IPS-18c (cell line): ENCODE results near the gene ATP5IF1.

Experiments used
- H3K4me3 ChIP-seq: 2 replicates; pipeline ENCODE4 v1.7.0; 2013; ENCODE audit warnings: low read depth, mild to moderate bottlenecking, low read length, moderate library complexity; ENCODE audit not compliant: insufficient read depth
- H3K9me3 ChIP-seq: one replicate; pipeline ENCODE4 v1.6.1; 2013; ENCODE audit warnings: mild to moderate bottlenecking, low read length, moderate library complexity; ENCODE audit not compliant: control insufficient read depth, insufficient read depth

Gene ATP5IF1

DNA sequence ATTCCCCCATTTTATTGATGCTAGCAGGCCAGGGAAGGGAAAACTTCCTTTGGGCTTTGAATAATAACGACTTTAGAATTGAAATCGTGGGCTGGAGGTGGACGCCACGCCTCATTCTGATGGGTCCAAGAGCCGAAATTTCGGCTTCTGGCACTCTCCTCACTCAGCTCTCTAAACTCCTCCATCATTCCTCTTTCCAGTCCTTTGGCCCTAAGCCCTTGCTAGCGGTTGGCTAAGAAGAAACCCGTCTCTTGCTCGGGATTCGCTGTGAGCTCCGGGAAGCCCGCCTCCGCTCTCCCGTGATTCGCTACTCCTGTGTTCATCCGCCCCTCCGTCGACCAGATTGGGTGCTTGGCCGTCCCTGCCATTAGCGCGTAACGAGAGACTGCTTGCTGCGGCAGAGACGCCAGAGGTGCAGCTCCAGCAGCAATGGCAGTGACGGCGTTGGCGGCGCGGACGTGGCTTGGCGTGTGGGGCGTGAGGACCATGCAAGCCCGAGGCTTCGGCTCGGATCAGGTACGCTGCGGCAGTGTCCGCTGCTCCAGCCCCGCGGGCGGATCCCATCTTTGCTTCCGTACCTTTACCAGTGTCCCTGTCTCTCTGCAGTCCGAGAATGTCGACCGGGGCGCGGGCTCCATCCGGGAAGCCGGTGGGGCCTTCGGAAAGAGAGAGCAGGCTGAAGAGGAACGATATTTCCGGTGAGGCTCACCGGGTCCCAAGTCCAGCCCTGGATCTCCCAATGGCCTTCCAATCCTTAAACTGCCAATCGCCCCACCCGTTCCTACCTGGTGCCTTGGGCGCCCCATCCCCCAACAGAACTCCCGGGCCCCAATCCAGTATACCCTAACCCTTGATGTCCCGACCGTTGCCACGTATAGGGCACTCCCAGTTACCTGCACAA, at the start of gene ATP5IF1:
Gene ATP5IF1 (plus strand): TSS at position 370 of the 901 bp plus-strand sequence. CDS start 60 bp downstream, at position 430.
- peak within 1 kb of the TSS; percentile 93 for H3K4me3 ChIP-seq
- H3K9me3 ChIP-seq: no peaks in the 10 kb centered on the region

- Histone ChIP-seq H3K4me3 (no peak overlapping the region), H3K9me3 (no peaks in the 10 kb centered on the region)
These were observed 45.5 kb upstream of the ATP5IF1 start for GRCh38 chr1:28190337-28190979.

DNA sequence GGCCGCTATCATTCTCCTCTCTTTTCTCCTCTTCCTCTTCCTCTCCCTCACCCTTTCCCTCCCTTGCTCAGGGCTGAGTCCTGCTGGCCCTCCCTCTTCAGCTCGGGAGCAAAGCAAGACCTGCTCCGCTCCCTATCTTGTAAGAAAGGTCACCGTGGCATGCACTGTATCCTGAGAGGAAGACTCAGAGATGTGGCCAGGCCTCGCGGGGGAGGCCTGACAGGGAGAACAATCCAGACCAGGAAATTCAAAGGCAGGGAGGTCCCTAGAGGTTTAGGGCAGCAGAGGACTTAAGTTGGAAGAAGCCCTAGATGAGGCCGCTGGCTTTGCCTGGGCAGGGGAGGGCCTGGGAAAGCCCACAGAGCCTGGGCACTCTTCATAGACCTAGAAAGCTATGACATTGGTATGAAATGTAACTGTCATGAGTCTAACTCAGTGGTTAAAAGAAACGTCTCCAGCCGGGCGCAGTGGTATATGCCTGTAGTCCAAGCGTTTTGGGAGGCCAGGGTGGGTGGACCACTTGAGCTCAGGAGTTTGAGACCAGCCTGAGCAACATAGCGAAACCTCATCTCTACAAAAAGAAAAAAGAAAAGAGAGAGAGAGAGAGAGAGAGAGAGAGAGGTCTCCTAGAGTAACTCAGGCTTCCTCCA, 44.8 kb upstream of the ATP5IF1 start:
- H3K4me3 ChIP-seq: no peak overlapping the region
- no peaks in the 10 kb centered on the region for H3K9me3 ChIP-seq

GRCh38 chr1:28193701-28194161, 42.2 kb upstream of the ATP5IF1 start:
- H3K4me3 ChIP-seq: no peak overlapping the region
- H3K9me3 ChIP-seq: no peaks in the 10 kb centered on the region

DNA sequence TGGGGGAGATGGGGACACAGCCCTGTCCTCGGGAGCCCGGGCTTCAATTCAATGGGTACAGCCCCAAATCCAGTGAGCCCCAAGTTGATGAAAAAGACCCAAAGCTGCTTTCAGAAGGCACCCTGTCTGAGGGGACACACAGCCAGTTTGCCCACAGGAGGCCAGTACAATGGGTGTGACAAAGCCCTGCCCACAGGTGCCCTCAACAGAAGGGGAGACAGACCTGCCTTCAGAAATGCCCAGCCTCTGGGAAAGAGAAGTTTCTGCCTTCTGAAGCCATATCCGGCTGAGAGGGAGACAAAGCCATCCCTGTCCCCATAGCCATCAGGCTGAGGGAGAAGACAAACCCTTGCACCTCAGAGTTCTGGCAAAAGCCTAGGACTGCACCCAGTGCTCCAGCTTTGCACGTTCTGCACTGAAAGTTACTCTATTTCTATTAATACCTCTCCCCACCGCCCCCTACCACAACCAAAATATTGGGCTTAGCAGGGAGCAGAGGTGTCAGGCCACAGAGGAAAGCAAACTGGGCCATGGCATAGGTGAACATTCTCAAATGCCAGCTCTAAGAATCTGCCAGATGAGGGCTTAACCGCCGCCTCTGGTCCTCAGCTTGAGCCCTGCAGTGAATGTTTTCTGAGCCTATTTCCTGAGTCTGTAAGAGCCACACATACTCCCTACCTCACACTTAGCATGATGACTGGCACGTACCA, 41.4 kb upstream of the ATP5IF1 start:
- Histone ChIP-seq H3K9me3 (no peaks in the 10 kb centered on the region), H3K4me3 (no peak overlapping the region)

DNA sequence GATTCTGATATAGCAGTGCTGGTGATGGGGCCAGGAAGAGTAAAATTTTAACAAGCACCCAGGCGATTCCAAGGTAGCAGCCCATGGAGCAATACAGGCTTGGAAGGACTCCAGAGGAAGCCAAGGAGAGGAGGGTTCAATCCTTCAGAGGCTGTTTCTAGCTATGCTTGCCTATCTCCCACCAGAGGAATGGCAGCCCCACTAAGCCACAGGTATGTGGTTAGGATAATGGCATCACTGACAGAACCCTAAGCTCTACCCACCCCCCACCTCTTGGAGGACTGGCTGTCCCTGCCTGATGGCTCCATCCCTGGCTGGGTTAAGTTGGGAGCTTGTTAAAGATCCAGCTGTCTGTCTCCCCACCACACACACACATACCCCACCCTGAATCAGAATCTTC, 40.1 kb upstream of the ATP5IF1 start:
- H3K4me3 ChIP-seq: no peak overlapping the region; the same call in 1 of the 2 replicates

GRCh38 chr1:28196330-28196729, 39.6 kb upstream of the ATP5IF1 start:
- Histone ChIP-seq H3K4me3 (no peak overlapping the region), H3K9me3 (no peaks in the 10 kb centered on the region)

More for the DNA sequence above, 40.1 kb upstream of the ATP5IF1 start:
- H3K9me3 ChIP-seq: no peaks in the 10 kb centered on the region

DNA sequence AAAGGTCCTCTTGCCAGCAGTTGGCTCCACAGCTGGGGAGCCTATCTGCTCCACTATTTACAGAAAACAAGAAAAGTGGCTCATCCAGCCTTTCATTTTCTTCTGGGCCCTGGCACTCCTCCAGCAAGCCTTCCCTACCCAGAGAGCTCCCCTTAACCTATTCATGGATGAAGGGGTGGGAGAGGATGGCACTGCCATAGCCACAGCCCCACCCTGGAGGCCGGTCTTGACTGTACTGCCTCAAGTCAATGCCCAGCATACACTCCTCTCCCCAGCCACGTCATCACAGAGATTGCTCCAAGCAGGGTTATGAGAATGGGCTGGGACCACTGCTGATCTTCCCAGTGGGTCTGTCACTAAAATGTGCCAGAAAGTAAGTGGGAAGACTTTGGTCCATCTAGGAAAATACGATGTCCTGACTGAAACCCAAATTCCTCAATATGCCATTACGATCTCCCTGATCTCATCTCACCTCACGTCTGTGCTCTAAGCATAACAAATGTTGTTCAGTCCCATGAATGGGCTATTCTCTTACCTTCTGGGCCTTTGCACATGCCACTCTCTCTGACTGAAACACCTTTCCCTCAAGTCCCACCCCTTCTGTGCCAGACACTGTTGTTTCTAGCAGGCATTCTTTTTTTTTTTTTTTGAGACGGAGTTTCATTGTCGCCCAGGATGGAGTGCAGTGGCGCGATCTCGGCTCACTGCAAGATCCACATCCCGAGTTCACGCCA, 38.1 kb upstream of the ATP5IF1 start:
- H3K9me3 ChIP-seq: no peaks in the 10 kb centered on the region
- H3K4me3 ChIP-seq: no peak overlapping the region

- Histone ChIP-seq H3K4me3 (no peak overlapping the region), H3K9me3 (no peaks in the 10 kb centered on the region)
These were observed 36.3 kb upstream of the ATP5IF1 start for GRCh38 chr1:28199328-28200233.

DNA sequence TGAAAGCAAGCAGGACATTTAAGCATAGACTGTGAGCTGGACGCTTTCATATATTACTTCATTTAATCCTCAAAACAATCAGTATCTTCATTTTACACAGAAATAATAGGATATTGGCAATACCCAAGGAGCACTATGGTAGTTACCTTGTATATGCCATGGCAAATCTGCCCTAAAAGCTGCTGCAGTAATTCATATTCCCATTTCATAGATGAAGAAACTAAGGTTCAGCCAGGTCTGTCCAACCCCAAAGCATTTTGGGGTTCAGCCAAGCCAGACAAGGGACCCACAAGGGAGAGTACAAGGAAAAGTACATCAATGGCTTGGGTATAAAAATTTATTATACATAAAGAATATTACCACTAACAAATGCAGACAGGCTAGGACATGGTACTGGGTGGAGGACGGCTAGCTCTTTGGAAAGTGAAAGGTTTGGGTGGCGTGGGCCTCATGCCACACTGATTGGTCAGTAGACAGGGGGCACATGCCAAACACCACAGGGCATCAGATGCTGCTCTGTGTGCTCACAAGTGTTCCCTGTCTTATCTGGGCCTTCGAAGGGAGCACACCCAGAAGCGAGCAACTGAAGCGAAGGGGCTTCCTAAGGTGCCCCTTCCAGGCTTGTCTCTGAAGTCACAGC, 35.6 kb upstream of the ATP5IF1 start:
- no peaks in the 10 kb centered on the region for H3K9me3 ChIP-seq

DNA sequence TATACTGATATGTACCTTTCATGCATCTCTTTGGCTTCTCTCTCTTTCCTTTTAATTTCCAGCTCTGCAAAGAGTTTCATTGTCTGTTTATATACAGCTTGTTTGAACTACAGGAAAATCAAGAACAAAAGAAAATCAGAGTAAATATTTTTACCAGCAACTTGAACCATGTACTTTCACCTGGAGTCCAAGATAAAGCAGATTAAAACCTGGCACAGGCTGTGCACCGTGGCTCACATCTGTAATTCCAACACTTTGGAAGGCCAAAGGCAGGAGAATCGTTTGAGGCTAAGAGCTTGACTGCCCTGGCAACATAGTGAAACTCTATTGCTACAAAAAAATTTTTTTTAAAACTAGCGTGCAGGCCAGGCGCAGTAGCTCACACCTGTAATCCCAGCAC, 30.7 kb upstream of the ATP5IF1 start:
- H3K4me3 ChIP-seq: no peak overlapping the region
- H3K9me3 ChIP-seq: no peaks in the 10 kb centered on the region

More for the DNA sequence above, 35.6 kb upstream of the ATP5IF1 start:
- H3K4me3 ChIP-seq: no peak overlapping the region

GRCh38 chr1:28208818-28209441, 27.0 kb upstream of the ATP5IF1 start:
- Histone ChIP-seq H3K4me3 (no peak overlapping the region), H3K9me3 (no peaks in the 10 kb centered on the region)

DNA sequence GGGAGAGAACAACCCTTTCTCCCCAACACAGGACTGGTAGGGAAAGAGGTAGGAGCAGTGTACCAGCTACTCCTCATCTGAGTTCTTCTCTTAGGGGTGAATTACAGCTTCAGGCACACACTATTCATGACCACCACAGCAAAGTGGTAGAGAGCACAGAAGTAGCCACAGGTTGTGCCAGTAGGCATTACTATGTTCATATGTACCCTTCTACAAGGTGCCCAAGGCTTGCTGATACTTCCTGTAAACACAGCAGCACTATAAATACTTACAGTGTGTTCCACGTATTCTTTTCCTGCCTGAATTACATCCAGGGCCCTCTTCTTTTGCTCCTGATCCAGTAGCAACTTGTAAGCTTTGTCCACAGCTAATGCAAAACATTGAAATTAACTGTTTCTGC, 26.2 kb upstream of the ATP5IF1 start:
- H3K4me3 ChIP-seq: no peak overlapping the region
- H3K9me3 ChIP-seq: no peaks in the 10 kb centered on the region

DNA sequence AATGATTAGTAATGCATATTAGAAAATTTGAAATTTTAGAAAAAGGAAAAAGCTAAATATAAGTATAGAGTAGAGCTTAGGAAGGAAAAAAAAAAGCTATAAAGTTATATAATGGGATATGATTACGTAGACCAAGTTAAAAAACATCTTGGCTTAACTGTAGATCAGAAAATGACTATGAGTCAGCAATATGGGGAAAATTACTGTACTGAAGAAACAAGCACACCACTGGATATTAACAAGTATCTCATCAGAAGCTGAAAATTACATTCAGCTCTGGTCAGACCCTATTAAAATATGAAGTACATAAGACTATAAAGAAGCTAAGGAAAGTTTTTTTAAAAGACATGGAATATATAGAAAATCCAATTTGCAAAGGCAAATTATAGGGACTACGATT, 22.6 kb upstream of the ATP5IF1 start:
- no peaks in the 10 kb centered on the region for H3K9me3 ChIP-seq
- H3K4me3 ChIP-seq: no peak overlapping the region

DNA sequence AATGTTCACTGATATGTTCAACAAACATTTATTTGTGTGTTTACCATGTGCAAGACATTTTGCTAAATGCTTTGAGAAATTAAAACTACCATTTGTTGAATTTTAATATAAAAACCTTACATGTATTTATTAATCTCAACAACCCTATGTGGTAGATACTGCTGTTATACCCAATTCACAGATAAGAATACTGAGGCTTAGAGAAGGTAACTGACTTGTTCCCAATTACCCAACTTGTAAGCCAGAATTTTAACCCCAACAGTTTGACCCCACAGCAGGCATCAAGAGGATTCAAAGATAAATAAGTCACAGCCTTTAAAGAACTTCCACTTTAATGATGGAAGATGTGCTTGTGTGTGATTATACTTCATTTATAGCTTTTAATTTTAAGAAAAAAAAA, 6.8 kb upstream of the ATP5IF1 start:
- H3K9me3 ChIP-seq: no peaks in the 10 kb centered on the region
- no peak overlapping the region for H3K4me3 ChIP-seq
